ENCODE results near the gene LARGE1. TPM values are rescaled to one million over a fixed set of nuclear protein-coding genes. Genes with fewer than 3 reads are reported as not detected.

LARGE1 gene
- total RNA-seq, 2 donors from 2014 or later = 80.5 to 101 TPM

GRCh38 chr22:33362702-33363101 lies 557.6 kb downstream of the LARGE1 start:
- Histone ChIP-seq H3K36me3 (no peaks in the 10 kb centered on the region), H3K9me3 (no peaks in the 10 kb centered on the region), H3K4me1 (no peaks in the 10 kb centered on the region), H3K27ac (no peak overlapping the region), H3K4me3 (no peak overlapping the region), H3K27me3 (no peaks in the 10 kb centered on the region)
- DNase-seq (ENCODE audit: low spot score) = no peak
- no peak for TF ChIP-seq CTCF (IDR thresholded peaks at IDR 0.05)

GRCh38 chr22:33361581-33361980 lies 558.7 kb downstream of the LARGE1 start:
- no peaks in the 10 kb centered on the region for H3K27me3 ChIP-seq
- no peaks in the 10 kb centered on the region for H3K9me3 ChIP-seq
- no peaks in the 10 kb centered on the region for H3K36me3 ChIP-seq
- H3K27ac ChIP-seq = no peak overlapping the region
- H3K4me1 ChIP-seq = no peaks in the 10 kb centered on the region
- no peak overlapping the region for H3K4me3 ChIP-seq
- TF ChIP-seq CTCF (IDR thresholded peaks at IDR 0.05) = no peak
- DNase-seq (ENCODE audit: low spot score) = no peak

GRCh38 chr22:33357981-33358399 lies 562.3 kb downstream of the LARGE1 start:
- Histone ChIP-seq H3K27ac (no peak overlapping the region), H3K4me3 (no peak overlapping the region), H3K4me1 (peaks cover 0 to 19% of the 10 kb centered on the region in 2 donors), H3K36me3 (no peaks in the 10 kb centered on the region), H3K27me3 (no peaks in the 10 kb centered on the region), H3K9me3 (no peaks in the 10 kb centered on the region)
- no peak for TF ChIP-seq CTCF (IDR thresholded peaks at IDR 0.05)
- DNase-seq (ENCODE audit: low spot score) = no peak

GRCh38 chr22:33354928-33355327 lies 565.3 kb downstream of the LARGE1 start:
- Histone ChIP-seq H3K36me3 (no peaks in the 10 kb centered on the region), H3K27ac (peak overlapping the region in 1 of 2 donors; percentile 65), H3K4me1 (peaks cover 0 to 19% of the 10 kb centered on the region in 2 donors)

GRCh38 chr22:33353502-33353901 lies 566.8 kb downstream of the LARGE1 start:
- DNase-seq (ENCODE audit: low spot score) = no peak
- H3K27me3 ChIP-seq = no peaks in the 10 kb centered on the region
- H3K9me3 ChIP-seq = no peaks in the 10 kb centered on the region
- H3K4me1 ChIP-seq = peaks cover 0 to 19% of the 10 kb centered on the region in 2 donors
- no peak overlapping the region for H3K27ac ChIP-seq
- no peaks in the 10 kb centered on the region for H3K36me3 ChIP-seq
- no peak for TF ChIP-seq CTCF (IDR thresholded peaks at IDR 0.05)
- H3K4me3 ChIP-seq = no peak overlapping the region

More at GRCh38 chr22:33354928-33355327, 565.3 kb downstream of the LARGE1 start:
- Histone ChIP-seq H3K9me3 (no peaks in the 10 kb centered on the region), H3K27me3 (no peaks in the 10 kb centered on the region), H3K4me3 (no peak overlapping the region)
- DNase-seq (ENCODE audit: low spot score) = no peak
- TF ChIP-seq CTCF (IDR thresholded peaks at IDR 0.05) = no peak

- Histone ChIP-seq H3K36me3 (no peaks in the 10 kb centered on the region), H3K4me1 (peaks cover 0 to 19% of the 10 kb centered on the region in 2 donors), H3K27me3 (no peaks in the 10 kb centered on the region), H3K27ac (no peak overlapping the region), H3K4me3 (no peak overlapping the region), H3K9me3 (no peaks in the 10 kb centered on the region)
- DNase-seq (ENCODE audit: low spot score) = no peak
- no peak for TF ChIP-seq CTCF (IDR thresholded peaks at IDR 0.05)
Measured at GRCh38 chr22:33352768-33353167, 567.5 kb downstream of the LARGE1 start.

Data from right atrium auricular region (tissue), 2 donors.